Prostate gland (tissue), 2 donors: ENCODE results near the gene SHISAL1. TPM values are rescaled to one million over a fixed set of nuclear protein-coding genes. Genes with fewer than 3 reads are reported as not detected.
A peak's percentile ranks its signal among the peaks of the same experiment; 100 is the strongest.

Experiments used
- DNase-seq: peaks from one replicate; pipeline ENCODE4 v3.0.0-alpha.2; 2019; ENCODE audit warnings: low spot score
- H3K27ac ChIP-seq, 2 donors: fragments of 200-600 bp; sonication (generic); 2 replicates each; pipeline ENCODE4 v1.5.1; 2017 to 2019
- H3K27me3 ChIP-seq: fragments of 200-600 bp; sonication (generic); replicated peaks from 2 replicates; pipeline ENCODE4 v1.5.1; 2019; ENCODE audit not compliant: insufficient read depth
- H3K36me3 ChIP-seq, 2 donors: fragments of 200-600 bp; sonication (generic); 1 replicate in 1 of 2; 2 replicates in 1 of 2; pipeline versions ENCODE4 v1.5.1 to v1.8.1; 2017 to 2019
- H3K4me1 ChIP-seq: fragments of 200-600 bp; sonication (generic); replicated peaks from 2 replicates; pipeline ENCODE4 v1.5.1; 2019
- H3K4me3 ChIP-seq, 2 donors: fragments of 200-600 bp; sonication (generic); 2 replicates each; pipeline ENCODE4 v1.5.1; 2017 to 2019
- H3K9me3 ChIP-seq: fragments of 200-600 bp; sonication (generic); 2 replicates; pipeline ENCODE4 v1.5.1; 2017
- POLR2A ChIP-seq: fragments of 450-650 bp; IDR thresholded peaks from one replicate; pipeline ENCODE4 v1.6.1; 2016; ENCODE audit warnings: antibody characterized with exemption, mild to moderate bottlenecking
- POLR2AphosphoS5 ChIP-seq: sonication (generic); formaldehyde crosslinking; IDR thresholded peaks from one replicate; pipeline ENCODE4 v1.6.1; 2017; ENCODE audit warnings: antibody characterized with exemption
- WGBS: methylation state at CpG from one replicate; pipeline ENCODE4 v1.1.5; 2018; 5-methylcytosine and 5-hydroxymethylcytosine counted together
- intact Hi-C: fragments of 100-400 bp; cut with DNase I; formaldehyde crosslinking; loops from one replicate; pipeline ENCODE4 v1.14.2; 2022
- total RNA-seq, 2 donors: library from RNA; depleted of rRNA; stranded (reverse); fragments of >200 nt; gene quantifications; one replicate each; pipeline ENCODE4 v1.1.0, GENCODE V29; 2016
- TF ChIP-seq, protein P1 (sequence below), 4 experiments: fragments of 200-600 bp in 2 of 4; fragments of 450-650 bp in 2 of 4; sonication (generic) in 2 of 4; IDR thresholded peaks; 1 replicate in 3 of 4; 2 replicates in 1 of 4; pipeline ENCODE4 v1.5.1; 2016 to 2019; ENCODE audit warnings: antibody characterized with exemption in 4 of 4, mild to moderate bottlenecking in 2 of 4, moderate library complexity in 2 of 4

SHISAL1 gene
- total RNA-seq, 2 donors from 2014 or later: 1.8 to 7.8 TPM

DNA sequence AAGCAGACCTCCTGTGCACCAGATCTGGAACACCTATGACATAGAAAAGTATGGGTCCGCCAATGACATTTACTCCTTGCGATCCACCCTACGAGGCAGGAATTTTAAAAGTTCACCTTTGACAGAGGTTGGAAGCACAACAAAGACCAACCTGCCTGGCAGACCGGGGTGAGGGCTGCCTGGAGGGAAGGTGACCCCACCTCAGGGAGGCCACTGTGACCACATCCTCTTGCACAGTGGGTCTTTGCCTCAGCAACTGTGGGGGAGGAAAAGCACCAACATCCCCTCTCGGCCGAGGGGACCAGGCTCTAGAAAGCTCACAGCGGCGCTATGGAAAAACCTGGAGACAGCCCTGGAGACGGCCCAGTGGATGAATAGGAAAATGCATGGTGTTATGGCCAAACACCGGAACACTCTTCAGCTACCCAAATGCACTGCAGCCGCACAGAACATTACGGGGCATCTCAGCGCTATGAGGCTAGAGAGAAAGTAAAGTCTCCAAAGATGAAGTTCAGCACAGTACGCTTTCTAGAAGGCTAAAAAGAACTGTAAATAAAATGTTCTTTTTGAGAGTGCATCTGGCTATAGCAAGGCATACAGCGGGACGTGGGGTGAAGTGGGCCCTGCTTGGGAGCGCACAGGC, 1.8 kb upstream of the SHISAL1 start:
- H3K27me3 ChIP-seq: no peaks in the 10 kb centered on the region
- H3K9me3 ChIP-seq: no peaks in the 10 kb centered on the region
- H3K4me1 ChIP-seq: no peaks in the 10 kb centered on the region
- no peak overlapping the region for H3K27ac ChIP-seq
- intact Hi-C loops: no loop called here
- H3K36me3 ChIP-seq: no peaks in the 10 kb centered on the region
- TF ChIP-seq POLR2AphosphoS5 (no peak), POLR2A (no peak)
- TF ChIP-seq, protein P1, sequence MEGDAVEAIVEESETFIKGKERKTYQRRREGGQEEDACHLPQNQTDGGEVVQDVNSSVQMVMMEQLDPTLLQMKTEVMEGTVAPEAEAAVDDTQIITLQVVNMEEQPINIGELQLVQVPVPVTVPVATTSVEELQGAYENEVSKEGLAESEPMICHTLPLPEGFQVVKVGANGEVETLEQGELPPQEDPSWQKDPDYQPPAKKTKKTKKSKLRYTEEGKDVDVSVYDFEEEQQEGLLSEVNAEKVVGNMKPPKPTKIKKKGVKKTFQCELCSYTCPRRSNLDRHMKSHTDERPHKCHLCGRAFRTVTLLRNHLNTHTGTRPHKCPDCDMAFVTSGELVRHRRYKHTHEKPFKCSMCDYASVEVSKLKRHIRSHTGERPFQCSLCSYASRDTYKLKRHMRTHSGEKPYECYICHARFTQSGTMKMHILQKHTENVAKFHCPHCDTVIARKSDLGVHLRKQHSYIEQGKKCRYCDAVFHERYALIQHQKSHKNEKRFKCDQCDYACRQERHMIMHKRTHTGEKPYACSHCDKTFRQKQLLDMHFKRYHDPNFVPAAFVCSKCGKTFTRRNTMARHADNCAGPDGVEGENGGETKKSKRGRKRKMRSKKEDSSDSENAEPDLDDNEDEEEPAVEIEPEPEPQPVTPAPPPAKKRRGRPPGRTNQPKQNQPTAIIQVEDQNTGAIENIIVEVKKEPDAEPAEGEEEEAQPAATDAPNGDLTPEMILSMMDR (IDR thresholded peaks at IDR 0.05): no peak
- H3K4me3 ChIP-seq: no peak overlapping the region
- WGBS: 83% methylated on average over 17 of the region's 17 CpGs
- no peak for DNase-seq

DNA sequence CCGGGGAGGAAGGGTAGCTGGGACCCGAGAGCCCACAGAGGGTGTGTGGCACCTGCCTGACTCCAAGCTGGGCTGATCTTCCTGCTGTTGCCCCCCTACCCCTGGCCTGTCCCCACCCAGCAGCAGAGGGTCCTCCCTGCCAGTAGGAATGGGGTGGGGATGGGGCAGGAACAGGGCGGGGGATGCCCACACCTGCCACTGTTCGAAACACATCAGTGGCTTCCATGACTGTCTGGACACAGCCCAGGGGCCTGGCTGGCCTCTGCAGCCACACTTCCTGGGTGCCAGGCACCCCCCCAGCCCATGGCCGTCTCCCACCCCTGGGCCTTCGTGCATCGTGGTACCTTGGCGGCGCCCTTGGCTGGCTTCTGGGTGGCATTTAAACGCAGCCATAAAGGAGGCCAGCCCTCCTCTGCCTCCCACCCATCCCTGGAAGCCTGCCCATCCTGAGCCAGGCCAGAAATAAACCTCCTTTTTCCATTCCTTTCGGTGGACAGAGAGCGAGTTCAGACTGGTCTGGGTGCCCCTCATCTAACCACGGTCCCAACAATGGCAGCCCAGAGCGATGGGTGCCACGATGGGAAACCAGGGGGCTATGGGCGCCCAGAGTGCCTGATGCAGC, 745 bp upstream of the SHISAL1 start:
- intact Hi-C loops: no loop called here
- H3K27me3 ChIP-seq: no peaks in the 10 kb centered on the region
- no peaks in the 10 kb centered on the region for H3K9me3 ChIP-seq
- peak overlapping the region; percentile 4 to 26 for H3K27ac ChIP-seq
- TF ChIP-seq POLR2A (no peak), POLR2AphosphoS5 (no peak)
- TF ChIP-seq, protein P1 (IDR thresholded peaks at IDR 0.05): no peak
- no peaks in the 10 kb centered on the region for H3K36me3 ChIP-seq
- no peak for DNase-seq
- no peaks in the 10 kb centered on the region for H3K4me1 ChIP-seq
- no peak overlapping the region for H3K4me3 ChIP-seq
- WGBS: 46% methylated on average over 16 of the region's 16 CpGs

DNA sequence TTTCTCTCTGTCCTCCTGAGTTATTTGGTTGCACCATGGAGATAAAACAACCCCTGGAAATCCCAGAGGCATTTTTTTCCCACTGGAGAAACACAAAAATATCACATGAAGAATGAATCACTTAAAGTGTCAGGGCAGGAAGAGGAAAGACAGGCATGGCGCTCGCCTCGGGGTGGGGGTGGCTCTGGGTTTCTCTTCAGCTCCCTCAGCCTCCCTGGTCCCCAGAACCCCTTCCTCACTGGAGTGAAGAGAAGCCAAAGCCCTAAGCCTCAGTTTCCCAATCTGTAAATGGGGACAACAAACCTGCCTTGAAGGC, 938 bp downstream of the SHISAL1 start:
- H3K27ac ChIP-seq: peak overlapping the region; percentile 48 to 50
- H3K36me3 ChIP-seq: no peaks in the 10 kb centered on the region
- H3K9me3 ChIP-seq: no peaks in the 10 kb centered on the region
- no peaks in the 10 kb centered on the region for H3K27me3 ChIP-seq
- TF ChIP-seq POLR2A: no peak
- TF ChIP-seq POLR2AphosphoS5: no peak
- TF ChIP-seq, protein P1 (IDR thresholded peaks at IDR 0.05): no peak
- intact Hi-C loops: no loop called here
- WGBS: 62% methylated on average over 3 of the region's 3 CpGs
- H3K4me1 ChIP-seq: no peaks in the 10 kb centered on the region
- H3K4me3 ChIP-seq: peak overlapping the region in 1 of 2 donors; percentile 6
- DNase-seq: no peak

DNA sequence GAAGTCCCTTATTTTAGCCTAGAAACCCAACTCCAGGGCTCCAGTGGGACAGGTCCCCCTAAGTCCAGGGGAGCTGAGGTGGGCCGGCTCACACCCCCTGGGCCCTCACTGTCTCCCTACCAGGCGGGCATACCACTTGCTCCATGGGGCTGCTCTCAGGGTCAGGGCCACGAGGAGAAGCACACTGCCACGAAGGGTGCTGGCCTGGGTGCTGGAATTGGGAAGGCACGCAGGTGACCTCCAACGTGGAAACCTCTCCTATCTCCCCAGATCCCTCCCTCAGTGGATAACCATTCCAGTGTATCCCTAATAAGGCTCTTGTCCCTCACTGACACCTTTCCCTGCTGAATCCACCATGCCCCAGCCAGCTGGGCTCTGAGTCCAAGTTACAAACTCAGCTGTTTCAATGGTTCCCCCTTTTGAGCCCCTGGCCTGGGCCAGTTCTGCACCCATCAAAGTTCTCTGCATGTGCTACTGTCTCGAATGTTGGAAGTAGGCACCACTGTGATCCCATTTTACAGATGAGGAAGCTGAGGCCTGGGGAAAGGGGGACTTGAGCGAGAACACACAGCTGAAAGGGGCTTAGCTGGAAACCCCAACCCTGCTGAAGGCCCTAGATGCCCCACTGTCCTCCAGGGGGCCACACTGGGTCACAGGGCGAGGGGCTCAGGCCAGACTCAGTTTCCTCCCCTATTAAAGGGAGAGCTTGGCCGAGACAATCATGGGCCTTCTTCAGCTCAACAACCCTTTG, 1.5 kb downstream of the SHISAL1 start:
- peak overlapping the region in 1 of 2 donors; percentile 48 for H3K27ac ChIP-seq
- intact Hi-C loops: no loop called here
- 73% methylated on average over 10 of the region's 10 CpGs for WGBS
- DNase-seq: no peak
- no peaks in the 10 kb centered on the region for H3K27me3 ChIP-seq
- H3K4me1 ChIP-seq: no peaks in the 10 kb centered on the region
- H3K4me3 ChIP-seq: no peak overlapping the region
- TF ChIP-seq POLR2AphosphoS5: no peak
- TF ChIP-seq, protein P1 (IDR thresholded peaks at IDR 0.05): no peak
- TF ChIP-seq POLR2A: no peak
- H3K9me3 ChIP-seq: no peaks in the 10 kb centered on the region
- H3K36me3 ChIP-seq: no peaks in the 10 kb centered on the region
